Heart left ventricle (tissue), 16 donors: Measurements from ENCODE around the gene AHCTF1. TPM values are rescaled to one million over a fixed set of nuclear protein-coding genes. Genes with fewer than 3 reads are reported as not detected.
A peak's percentile ranks its signal among the peaks of the same experiment; 100 is the strongest.
"Not testable (repeated sequence)": the region's sequence is repeated elsewhere in the genome, so short reads cannot be mapped to it uniquely, and the experiment has no call there.

Experiments
- ATAC-seq, 4 donors: fragments of 200-7000 bp; cut with Tn5 transposase; one replicate each; pipeline ENCODE4 v1.9.1; 2020 to 2022; ENCODE audit warnings: moderate library complexity in 4 of 4, mild to moderate bottlenecking in 3 of 4, moderate number of reproducible peaks in 1 of 4
- DNase-seq, 5 donors: peaks; one replicate each; pipeline ENCODE4 v3.0.0-alpha.2; 2020
- H3K27ac ChIP-seq, 12 donors: fragments of 200-600 bp; sonication (generic) in 4 of 12; one replicate each; pipeline versions ENCODE4 v1.5.0 to v1.8.0; 2016 to 2022; ENCODE audit warnings: mild to moderate bottlenecking in 2 of 12
- H3K27me3 ChIP-seq, 9 donors: fragments of 200-600 bp; sonication (generic) in 2 of 9; one replicate each; pipeline versions ENCODE4 v1.5.1 to v1.8.0; 2016 to 2022; ENCODE audit warnings: mild to moderate bottlenecking in 3 of 9
- H3K36me3 ChIP-seq, 9 donors: fragments of 200-600 bp; sonication (generic) in 2 of 9; one replicate each; pipeline versions ENCODE4 v1.5.0 to v1.8.0; 2018 to 2022; ENCODE audit warnings: mild to moderate bottlenecking in 2 of 9
- H3K4me1 ChIP-seq, 12 donors: fragments of 200-600 bp; sonication (generic) in 4 of 12; one replicate each; pipeline versions ENCODE4 v1.5.0 to v1.8.0; 2016 to 2022; ENCODE audit warnings: mild to moderate bottlenecking in 3 of 12
- H3K4me3 ChIP-seq, 12 donors: fragments of 200-600 bp; sonication (generic) in 4 of 12; one replicate each; pipeline versions ENCODE4 v1.5.0 to v1.8.0; 2017 to 2022; ENCODE audit warnings: mild to moderate bottlenecking in 9 of 12, moderate library complexity in 4 of 12
- H3K9me3 ChIP-seq, 12 donors: fragments of 200-600 bp; sonication (generic) in 4 of 12; one replicate each; pipeline versions ENCODE4 v1.5.0 to v1.8.0; 2016 to 2022; ENCODE audit warnings: mild to moderate bottlenecking in 1 of 12
- POLR2A ChIP-seq, 2 donors: fragments of 450-650 bp; IDR thresholded peaks; one replicate each; pipeline ENCODE4 v1.6.1; 2017; ENCODE audit warnings: antibody characterized with exemption in 2 of 2, mild to moderate bottlenecking in 2 of 2, moderate library complexity in 2 of 2
- WGBS, 4 donors: extraction: QIAGEN DNeasy Blood & Tissue Kit in 2 of 4; methylation state at CpG; one replicate each; pipeline versions ENCODE4 v1.1.5 to v1.1.7; 2013 to 2018; 5-methylcytosine and 5-hydroxymethylcytosine counted together
- intact Hi-C, 10 donors: fragments of 100-400 bp; cut with DNase I; formaldehyde crosslinking; loops; one replicate each; pipeline versions ENCODE4 v1.11.1 to v1.14.2; 2022
- polyA plus RNA-seq, 2 donors: library from polyadenylated mRNA; stranded (reverse); fragments of 200-250 nt; gene quantifications; one replicate each; pipeline ENCODE4 v1.2.3, GENCODE V29; 2013
- total RNA-seq, 9 donors: library from RNA; depleted of rRNA in 2 of 9; stranded (reverse); fragments of >200 nt in 2 of 9; fragmentation: NEBNext Ultra II Directional in 3 of 9; extraction: Animal tissue kit (Norgen Biotek cat#: 25700) in 3 of 9; gene quantifications; one replicate each; pipeline versions ENCODE4 v1.1.0 to v1.2.4, GENCODE V29; 2016 to 2023
- TF ChIP-seq, protein P1 (sequence below), 12 donors: fragments of 200-600 bp; sonication (generic) in 4 of 12; IDR thresholded peaks; one replicate each; pipeline versions ENCODE4 v1.5.0 to v1.8.0; 2018 to 2022; ENCODE audit warnings: antibody characterized with exemption in 12 of 12, mild to moderate bottlenecking in 5 of 12
- donor health status: ischemic (EF 13 %, LVEDD 7.1; RV severe dilation, severe dysfunction).
- donor health status: healthy with polysubstance abuse.
- donor health status: DM: no; HTN: yes; CAD: no.
- donor health status: DM: no; HTN: no; CAD: no.
- donor health status: ischemic (EF 25% LVEDD 6.9; RV normal size, moderate dysfunction).
- donor health status: ischemic (EF 25% LVEDD 5.7; RV mildly dilated, moderate dysfunction).
- donor health status: healthy.
- donor health status: DM: yes; HTN: yes; CAD: no.
- donor health status: ischemic (EF 35%, LVEDD 5.7; RV mildly dilated, moderate dysfunction).
- donor health status: nonischemic (EF 11% LVEDD 7.7; RV severe dilation, severe dysfunction).
- donor health status: DM: yes; HTN: yes; CAD: no.
- donor health status: PGD.
- donor health status: ischemic (EF 29% LVEDD 5.4; RV normal size, mild dysfunction).
- donor health status: nonischemic (EF 23%, LVEDD 6.1; RV moderate dilation, normal function).

The AHCTF1 gene
- total and polyA plus RNA-seq, 11 donors = 6.3 to 39.7 (median 19.4) TPM

DNA sequence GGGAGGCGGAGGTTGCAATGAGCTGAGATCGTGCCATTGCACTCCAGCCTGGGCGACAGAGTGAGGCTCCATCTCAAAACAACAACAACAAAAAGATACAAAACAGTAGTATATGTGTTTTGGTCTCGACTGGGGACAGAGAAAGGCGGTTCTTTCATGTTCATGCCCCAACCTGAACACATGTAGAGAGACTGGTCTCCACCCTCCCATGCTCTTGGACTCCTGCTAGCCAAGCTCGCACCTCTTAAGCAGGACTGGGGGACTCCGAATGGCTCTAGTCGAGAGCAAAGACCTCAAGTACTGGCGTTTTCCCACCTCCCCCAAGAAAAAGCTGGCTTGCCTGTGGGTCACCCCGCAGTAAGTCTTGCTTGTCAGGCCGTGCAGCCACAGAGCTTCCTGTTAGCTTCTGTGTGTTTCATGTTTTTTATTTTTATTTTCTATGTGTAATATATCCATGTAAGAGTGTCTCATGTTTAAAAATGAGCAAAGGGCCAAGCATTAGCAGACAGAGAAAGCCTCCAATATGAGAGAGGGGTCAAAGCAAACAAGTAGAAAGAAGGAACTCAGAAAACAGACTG lies 116.0 kb downstream of the AHCTF1 start:
- TF ChIP-seq POLR2A (IDR thresholded peaks at IDR 0.05) = no peak
- TF ChIP-seq, protein P1, sequence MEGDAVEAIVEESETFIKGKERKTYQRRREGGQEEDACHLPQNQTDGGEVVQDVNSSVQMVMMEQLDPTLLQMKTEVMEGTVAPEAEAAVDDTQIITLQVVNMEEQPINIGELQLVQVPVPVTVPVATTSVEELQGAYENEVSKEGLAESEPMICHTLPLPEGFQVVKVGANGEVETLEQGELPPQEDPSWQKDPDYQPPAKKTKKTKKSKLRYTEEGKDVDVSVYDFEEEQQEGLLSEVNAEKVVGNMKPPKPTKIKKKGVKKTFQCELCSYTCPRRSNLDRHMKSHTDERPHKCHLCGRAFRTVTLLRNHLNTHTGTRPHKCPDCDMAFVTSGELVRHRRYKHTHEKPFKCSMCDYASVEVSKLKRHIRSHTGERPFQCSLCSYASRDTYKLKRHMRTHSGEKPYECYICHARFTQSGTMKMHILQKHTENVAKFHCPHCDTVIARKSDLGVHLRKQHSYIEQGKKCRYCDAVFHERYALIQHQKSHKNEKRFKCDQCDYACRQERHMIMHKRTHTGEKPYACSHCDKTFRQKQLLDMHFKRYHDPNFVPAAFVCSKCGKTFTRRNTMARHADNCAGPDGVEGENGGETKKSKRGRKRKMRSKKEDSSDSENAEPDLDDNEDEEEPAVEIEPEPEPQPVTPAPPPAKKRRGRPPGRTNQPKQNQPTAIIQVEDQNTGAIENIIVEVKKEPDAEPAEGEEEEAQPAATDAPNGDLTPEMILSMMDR (IDR thresholded peaks at IDR 0.05) = no peak
- no peak for DNase-seq
- Histone ChIP-seq H3K9me3 (no peaks in the 10 kb centered on the region), H3K27ac (no peak overlapping the region), H3K36me3 (no peaks in the 10 kb centered on the region), H3K27me3 (no peaks in the 10 kb centered on the region), H3K4me1 (peaks cover 0 to 5% (median 0%) of the 10 kb centered on the region in 12 donors), H3K4me3 (no peak overlapping the region)
- 77 to 81% (median 79%) methylated on average over 11 of the region's 11 CpGs for WGBS, 4 donors
- intact Hi-C loops = no loop called here
- ATAC-seq = no peak

DNA sequence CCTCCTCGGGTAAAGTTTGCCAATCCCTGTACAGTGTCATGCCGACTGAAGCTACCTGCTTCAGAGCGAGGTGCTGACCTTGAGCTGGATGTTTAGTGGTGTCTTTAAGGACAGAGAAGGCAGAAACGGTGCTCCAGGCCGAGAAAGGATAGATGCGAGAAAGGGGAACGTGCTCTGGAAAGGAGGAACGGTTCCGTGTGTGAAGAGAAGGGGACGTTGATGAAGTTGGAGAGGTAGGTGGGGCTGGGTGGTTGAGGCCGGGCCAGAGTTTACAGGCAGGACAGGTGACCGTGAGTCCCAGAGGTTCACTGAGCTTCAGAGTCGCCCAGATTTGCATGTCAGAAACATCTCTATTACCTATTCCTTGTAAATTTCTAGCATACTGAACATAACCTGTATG lies 116.9 kb downstream of the AHCTF1 start:
- H3K9me3 ChIP-seq = no peaks in the 10 kb centered on the region
- WGBS, 4 donors = 86 to 89% (median 87%) methylated on average over 13 of the region's 13 CpGs
- ATAC-seq (no peak), DNase-seq (no peak)
- H3K36me3 ChIP-seq = no peaks in the 10 kb centered on the region
- intact Hi-C loops = no loop called here
- H3K4me3 ChIP-seq = no peak overlapping the region
- H3K27ac ChIP-seq = no peak overlapping the region
- peaks cover 0 to 4% (median 0%) of the 10 kb centered on the region in 12 donors for H3K4me1 ChIP-seq
- no peak for TF ChIP-seq POLR2A (IDR thresholded peaks at IDR 0.05)
- TF ChIP-seq, protein P1 (IDR thresholded peaks at IDR 0.05) = no peak
- no peaks in the 10 kb centered on the region for H3K27me3 ChIP-seq

DNA sequence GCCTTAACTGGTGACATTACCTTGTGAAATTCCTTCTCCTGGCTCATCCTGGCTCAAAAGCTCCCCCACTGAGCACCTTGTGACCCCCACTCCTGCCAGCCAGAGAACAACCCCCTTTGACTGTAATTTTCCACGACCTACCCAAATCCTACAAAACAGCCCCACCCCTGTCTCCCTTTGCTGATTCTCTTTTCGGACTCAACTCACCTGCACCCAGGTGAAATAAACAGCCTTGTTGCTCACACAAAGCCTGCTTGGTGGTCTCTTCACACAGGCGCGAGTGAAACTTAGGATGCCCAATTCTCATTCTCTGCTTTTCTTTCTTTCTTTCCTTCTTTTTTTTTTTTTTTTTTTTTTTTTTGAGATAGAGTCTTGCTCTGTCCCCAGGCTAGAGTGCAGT lies 118.4 kb downstream of the AHCTF1 start:
- 83 to 91% (median 86%) methylated on average over 4 of the region's 4 CpGs for WGBS, 4 donors
- H3K36me3 ChIP-seq, H3K4me1 ChIP-seq, ATAC-seq, intact Hi-C loops, H3K27ac ChIP-seq, H3K9me3 ChIP-seq, DNase-seq, H3K4me3 ChIP-seq, H3K27me3 ChIP-seq: not testable (repeated sequence)

DNA sequence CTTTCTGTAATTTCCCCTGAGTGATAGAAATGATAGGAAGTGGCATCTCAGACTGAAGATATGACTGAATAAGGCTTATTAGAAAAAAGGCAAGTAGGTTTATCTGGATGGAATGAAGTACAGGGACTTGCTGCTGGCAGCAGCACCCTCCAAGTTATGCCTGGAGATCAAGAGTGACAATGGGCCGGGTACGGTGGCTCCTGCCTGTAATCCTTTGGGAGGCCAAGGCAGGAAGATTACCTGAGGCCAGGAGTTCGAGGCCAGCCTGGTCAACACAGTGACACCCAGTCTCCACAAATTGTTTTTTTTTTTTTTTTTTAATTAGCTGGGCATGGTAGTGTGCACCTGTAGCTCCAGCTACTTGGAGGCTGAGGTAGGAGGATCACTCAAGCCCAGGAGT lies 119.8 kb downstream of the AHCTF1 start:
- ATAC-seq = no peak
- intact Hi-C loops = no loop called here
- Histone ChIP-seq H3K4me1 (peaks cover 0 to 4% (median 0%) of the 10 kb centered on the region in 12 donors), H3K9me3 (no peaks in the 10 kb centered on the region), H3K27ac (peak overlapping the region in 2 of 12 donors; percentile 67 to 70), H3K4me3 (no peak overlapping the region), H3K27me3 (no peaks in the 10 kb centered on the region), H3K36me3 (no peaks in the 10 kb centered on the region)
- 54 to 87% (median 76%) methylated on average over 3 of the region's 3 CpGs for WGBS, 4 donors
- no peak for DNase-seq
- no peak for TF ChIP-seq POLR2A (IDR thresholded peaks at IDR 0.05)
- TF ChIP-seq, protein P1 (IDR thresholded peaks at IDR 0.05) = no peak

DNA sequence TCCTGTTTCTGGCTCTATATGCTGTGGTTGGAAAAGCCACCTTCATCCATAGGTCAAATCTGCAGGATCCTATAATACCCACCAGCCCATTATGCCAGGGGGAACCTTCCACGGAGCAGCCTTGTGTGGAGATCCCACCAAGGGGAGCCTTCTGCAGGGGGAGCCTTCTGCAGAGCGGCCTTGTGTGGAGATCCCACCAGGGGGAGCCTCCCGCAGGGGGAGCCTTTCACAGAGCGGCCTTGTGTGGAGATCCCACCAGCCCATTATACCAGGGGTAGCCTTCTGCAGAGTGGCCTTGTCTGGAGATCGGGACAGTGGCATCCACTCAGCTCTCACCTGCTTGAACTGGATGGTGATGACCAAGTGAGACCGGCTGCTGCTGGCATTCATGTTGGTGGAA lies 122.3 kb downstream of the AHCTF1 start:
- Histone ChIP-seq H3K36me3 (no peaks in the 10 kb centered on the region), H3K4me1 (peaks cover 0 to 4% (median 0%) of the 10 kb centered on the region in 12 donors), H3K4me3 (no peak overlapping the region), H3K27ac (peak overlapping the region in 1 of 12 donors; percentile 70), H3K27me3 (no peaks in the 10 kb centered on the region), H3K9me3 (no peaks in the 10 kb centered on the region)
- TF ChIP-seq POLR2A (IDR thresholded peaks at IDR 0.05) = no peak
- TF ChIP-seq, protein P1 (IDR thresholded peaks at IDR 0.05) = no peak
- DNase-seq (no peak), ATAC-seq (peak in 2 of 4 donors; percentile 3 to 22)
- 89 to 96% (median 94%) methylated on average over 2 to 6 of the region's 6 CpGs for WGBS, 4 donors
- intact Hi-C loops = loop anchor here in 1 of 10 donors (2.0 kb wide), 1 partner anchor 21 kb away; no protein-coding TSS in a partner anchor
